Measurements from ENCODE around the gene GABRG3.
"Not testable (repeated sequence)": the region's sequence is repeated elsewhere in the genome, so short reads cannot be mapped to it uniquely, and the experiment has no call there.

Gene GABRG3

GRCh38 chr15:27191515-27191914 lies 220.5 kb downstream of the GABRG3 start:
- not testable (repeated sequence) for DNase-seq

GRCh38 chr15:27196691-27197090 lies 225.7 kb downstream of the GABRG3 start:
- no peak for DNase-seq

GRCh38 chr15:27201425-27201824 lies 230.4 kb downstream of the GABRG3 start:
- no peak for DNase-seq

- DNase-seq = no peak
Observed at GRCh38 chr15:27210176-27210575, 239.2 kb downstream of the GABRG3 start.

GRCh38 chr15:27214032-27214431 lies 243.1 kb downstream of the GABRG3 start:
- no peak for DNase-seq

- no peak for DNase-seq
Observed at GRCh38 chr15:27214961-27215360, 244.0 kb downstream of the GABRG3 start.

GRCh38 chr15:27218426-27218825 lies 247.4 kb downstream of the GABRG3 start:
- DNase-seq = no peak

GRCh38 chr15:27219636-27220035 lies 248.7 kb downstream of the GABRG3 start:
- DNase-seq = no peak

GRCh38 chr15:27220199-27220598 lies 249.2 kb downstream of the GABRG3 start:
- no peak for DNase-seq

- no peak for DNase-seq
Observed at GRCh38 chr15:27222479-27222878, 251.5 kb downstream of the GABRG3 start.

GRCh38 chr15:27223179-27223578 lies 252.2 kb downstream of the GABRG3 start:
- DNase-seq = no peak

GRCh38 chr15:27231811-27232210 lies 260.8 kb downstream of the GABRG3 start:
- no peak for DNase-seq

GRCh38 chr15:27232876-27233275 lies 261.9 kb downstream of the GABRG3 start:
- no peak for DNase-seq

- peak; percentile 84 for DNase-seq
Observed at GRCh38 chr15:27234593-27234992, 263.6 kb downstream of the GABRG3 start.

- DNase-seq = no peak
Observed at GRCh38 chr15:27235161-27235560, 264.2 kb downstream of the GABRG3 start.

GRCh38 chr15:27235681-27236080 lies 264.7 kb downstream of the GABRG3 start:
- no peak for DNase-seq

- DNase-seq = no peak
Observed at GRCh38 chr15:27237319-27237939, 266.4 kb downstream of the GABRG3 start.

- DNase-seq = no peak
Observed at GRCh38 chr15:27238209-27238608, 267.2 kb downstream of the GABRG3 start.

- no peak for DNase-seq
Observed at GRCh38 chr15:27238707-27239423, 267.9 kb downstream of the GABRG3 start.

GRCh38 chr15:27241943-27242342 lies 271.0 kb downstream of the GABRG3 start:
- no peak for DNase-seq

GRCh38 chr15:27244047-27244446 lies 273.1 kb downstream of the GABRG3 start:
- no peak for DNase-seq

- DNase-seq = no peak
Observed at GRCh38 chr15:27248251-27248650, 277.3 kb downstream of the GABRG3 start.

- no peak for DNase-seq
Observed at GRCh38 chr15:27249046-27249759, 278.2 kb downstream of the GABRG3 start.

- DNase-seq = no peak
Observed at GRCh38 chr15:27249760-27250109, 278.8 kb downstream of the GABRG3 start.
